Measurements from ENCODE around the gene PPP1R27. TPM values are rescaled to one million over a fixed set of nuclear protein-coding genes. Genes with fewer than 3 reads are reported as not detected.

Gene PPP1R27
- total and polyA plus RNA-seq, 8 donors = 0.58 to 2.0 TPM; not detected in 6

GRCh38 chr17:81822312-81822637 is 12.6 kb downstream of the PPP1R27 start:
- no peak for DNase-seq
- peaks cover 0 to 28% (median 26%) of the 10 kb centered on the region in 4 donors for H3K36me3 ChIP-seq
- no peak overlapping the region for H3K4me3 ChIP-seq
- H3K4me1 ChIP-seq = peaks cover 16 to 31% (median 20%) of the 10 kb centered on the region in 4 donors
- intact Hi-C loops (cut with DNase I; ENCODE audit: low total_unique reads) = no loop called here
- no peaks in the 10 kb centered on the region for H3K9me3 ChIP-seq
- H3K27me3 ChIP-seq = peaks cover 0 to 17% (median 0%) of the 10 kb centered on the region in 3 donors
- whole genome bisulfite sequencing, 5 donors = 64 to 83% (median 74%) methylated on average over 4 to 8 of the region's 8 CpGs
- H3K27ac ChIP-seq = peak overlapping the region; percentile 76 to 93 (median 87)
- no peak for TF ChIP-seq POLR2AphosphoS5 (IDR thresholded peaks at IDR 0.05)
- TF ChIP-seq POLR2A (IDR thresholded peaks at IDR 0.05) = no peak
- no peak for TF ChIP-seq EP300 (IDR thresholded peaks at IDR 0.05)
- TF ChIP-seq, protein P1, sequence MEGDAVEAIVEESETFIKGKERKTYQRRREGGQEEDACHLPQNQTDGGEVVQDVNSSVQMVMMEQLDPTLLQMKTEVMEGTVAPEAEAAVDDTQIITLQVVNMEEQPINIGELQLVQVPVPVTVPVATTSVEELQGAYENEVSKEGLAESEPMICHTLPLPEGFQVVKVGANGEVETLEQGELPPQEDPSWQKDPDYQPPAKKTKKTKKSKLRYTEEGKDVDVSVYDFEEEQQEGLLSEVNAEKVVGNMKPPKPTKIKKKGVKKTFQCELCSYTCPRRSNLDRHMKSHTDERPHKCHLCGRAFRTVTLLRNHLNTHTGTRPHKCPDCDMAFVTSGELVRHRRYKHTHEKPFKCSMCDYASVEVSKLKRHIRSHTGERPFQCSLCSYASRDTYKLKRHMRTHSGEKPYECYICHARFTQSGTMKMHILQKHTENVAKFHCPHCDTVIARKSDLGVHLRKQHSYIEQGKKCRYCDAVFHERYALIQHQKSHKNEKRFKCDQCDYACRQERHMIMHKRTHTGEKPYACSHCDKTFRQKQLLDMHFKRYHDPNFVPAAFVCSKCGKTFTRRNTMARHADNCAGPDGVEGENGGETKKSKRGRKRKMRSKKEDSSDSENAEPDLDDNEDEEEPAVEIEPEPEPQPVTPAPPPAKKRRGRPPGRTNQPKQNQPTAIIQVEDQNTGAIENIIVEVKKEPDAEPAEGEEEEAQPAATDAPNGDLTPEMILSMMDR (IDR thresholded peaks at IDR 0.05) = no peak

DNA sequence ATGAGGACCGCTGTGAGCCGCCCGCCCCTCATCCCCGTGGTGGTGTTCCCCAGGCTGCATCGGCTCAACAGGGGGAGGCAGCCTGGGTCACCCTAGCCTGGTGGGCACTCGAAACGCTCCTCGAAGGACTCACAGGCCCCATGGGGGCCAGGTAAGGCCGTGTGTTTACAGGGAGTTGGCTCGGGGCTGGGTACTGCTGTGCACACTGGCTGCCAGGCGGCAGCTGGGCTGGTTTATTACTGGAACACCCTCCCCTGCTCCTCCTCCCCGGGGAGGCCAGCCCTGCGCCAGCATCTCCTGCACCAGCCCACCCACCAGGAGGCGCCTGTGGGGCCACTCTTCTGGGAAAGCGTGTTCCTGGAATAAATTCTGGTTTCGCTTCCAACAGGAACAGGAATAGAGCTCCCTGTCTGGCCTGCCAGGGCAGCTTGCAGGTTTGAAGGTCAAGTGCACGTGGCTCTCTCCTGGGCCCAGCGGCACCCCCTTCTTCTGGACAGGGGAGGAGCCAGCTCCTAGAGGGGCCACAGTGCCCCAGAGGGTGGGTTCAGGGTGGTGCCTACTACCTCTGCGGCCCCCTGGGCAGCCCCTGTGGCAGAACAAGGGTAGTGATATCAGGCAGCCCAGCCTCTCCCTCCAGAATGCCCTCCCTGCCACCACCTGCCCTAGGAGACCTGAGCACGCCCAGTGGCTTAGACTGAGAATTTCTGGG is 13.1 kb downstream of the PPP1R27 start:
- H3K27me3 ChIP-seq = peaks cover 0 to 20% (median 0%) of the 10 kb centered on the region in 3 donors
- peak overlapping the region; percentile 76 to 93 (median 87) for H3K27ac ChIP-seq
- peaks cover 16 to 31% (median 20%) of the 10 kb centered on the region in 4 donors for H3K4me1 ChIP-seq
- peak; percentile 93 to 96 for DNase-seq
- no peak overlapping the region for H3K4me3 ChIP-seq
- TF ChIP-seq, protein P1 (IDR thresholded peaks at IDR 0.05) = peak in 5 of 7 experiments; percentile 61 to 90 (median 67)
- TF ChIP-seq POLR2A (IDR thresholded peaks at IDR 0.05) (no peak), EP300 (IDR thresholded peaks at IDR 0.05) (peak; percentile 21), POLR2AphosphoS5 (IDR thresholded peaks at IDR 0.05) (peak; percentile 64 to 90 (median 67))
- H3K36me3 ChIP-seq = peaks cover 0 to 28% (median 26%) of the 10 kb centered on the region in 4 donors
- H3K9me3 ChIP-seq = no peaks in the 10 kb centered on the region
- intact Hi-C loops (cut with DNase I; ENCODE audit: low total_unique reads) = no loop called here
- WGBS, 5 donors = 9 to 30% (median 28%) methylated on average over 7 to 20 of the region's 20 CpGs

DNA sequence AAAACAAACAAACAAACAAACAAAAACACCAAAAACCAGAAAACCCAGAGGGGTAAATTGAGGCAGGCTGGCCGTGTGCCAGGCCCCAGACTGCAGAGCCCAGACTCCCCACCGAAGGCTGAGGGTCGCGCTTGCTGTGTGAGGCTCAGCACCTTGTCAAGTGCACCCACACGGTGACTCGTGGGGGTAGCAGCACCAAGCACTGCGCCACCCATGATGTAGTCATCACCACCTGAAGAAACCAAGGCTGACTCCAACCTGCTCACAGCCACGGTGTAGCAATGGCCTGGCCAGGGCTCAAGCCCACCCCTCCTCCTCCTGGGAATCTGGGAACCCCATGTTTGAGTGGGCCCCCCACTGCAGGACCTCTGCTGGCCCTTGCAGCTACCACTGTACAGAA is 13.7 kb downstream of the PPP1R27 start:
- no peak for DNase-seq
- H3K4me3 ChIP-seq = no peak overlapping the region
- peak overlapping the region; percentile 76 to 93 (median 87) for H3K27ac ChIP-seq

GRCh38 chr17:81819708-81820107 is 15.1 kb downstream of the PPP1R27 start:
- Histone ChIP-seq H3K27me3 (peaks cover 0 to 28% (median 0%) of the 10 kb centered on the region in 3 donors), H3K4me1 (peaks cover 16 to 39% (median 25%) of the 10 kb centered on the region in 4 donors), H3K36me3 (peaks cover 0 to 25% (median 24%) of the 10 kb centered on the region in 4 donors), H3K27ac (no peak overlapping the region), H3K9me3 (no peaks in the 10 kb centered on the region), H3K4me3 (no peak overlapping the region)
- WGBS, 5 donors = 39 to 49% (median 44%) methylated on average over 7 to 13 of the region's 13 CpGs
- intact Hi-C loops (cut with DNase I; ENCODE audit: low total_unique reads) = no loop called here
- no peak for DNase-seq
- TF ChIP-seq EP300 (IDR thresholded peaks at IDR 0.05) (no peak), POLR2A (IDR thresholded peaks at IDR 0.05) (no peak), POLR2AphosphoS5 (IDR thresholded peaks at IDR 0.05) (no peak)
- TF ChIP-seq, protein P1 (IDR thresholded peaks at IDR 0.05) = no peak

More for the DNA sequence above, 13.7 kb downstream of the PPP1R27 start:
- WGBS, 5 donors = 68 to 84% (median 79%) methylated on average over 6 to 8 of the region's 8 CpGs
- H3K36me3 ChIP-seq = peaks cover 0 to 28% (median 26%) of the 10 kb centered on the region in 4 donors
- peaks cover 16 to 32% (median 20%) of the 10 kb centered on the region in 4 donors for H3K4me1 ChIP-seq
- H3K27me3 ChIP-seq = peaks cover 0 to 20% (median 0%) of the 10 kb centered on the region in 3 donors
- TF ChIP-seq POLR2AphosphoS5 (IDR thresholded peaks at IDR 0.05) (no peak), EP300 (IDR thresholded peaks at IDR 0.05) (no peak), POLR2A (IDR thresholded peaks at IDR 0.05) (no peak)
- TF ChIP-seq, protein P1 (IDR thresholded peaks at IDR 0.05) = no peak
- no peaks in the 10 kb centered on the region for H3K9me3 ChIP-seq
- intact Hi-C loops (cut with DNase I; ENCODE audit: low total_unique reads) = no loop called here
